Activated gamma-delta T cell treated with anti-CD3 and anti-CD28 coated beads, Interleukin-2, amount 50 U/mL, for 16 hours (primary cell): ENCODE measurements around the gene KCNQ5.

Source experiments
- DNase-seq: peaks from one replicate; pipeline ENCODE4 v3.0.0-alpha.2; 2020; ENCODE audit warnings: low read depth

The KCNQ5 gene

DNA sequence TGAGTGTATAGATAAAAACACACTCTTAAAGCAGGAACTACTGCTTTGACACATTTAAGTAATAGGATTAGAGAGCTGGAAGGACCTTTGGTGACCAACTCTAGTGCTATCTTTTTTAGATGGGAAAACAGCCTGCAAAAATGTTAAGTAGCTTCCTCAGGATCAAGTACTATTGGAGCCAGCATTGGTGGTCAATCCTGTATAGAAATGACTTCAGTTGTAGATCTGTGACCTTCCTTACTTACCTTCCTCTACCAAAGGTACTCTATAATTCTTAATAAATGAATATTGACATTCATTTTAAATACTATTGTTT, 18.7 kb downstream of the KCNQ5 start:
- no peak for DNase-seq

DNA sequence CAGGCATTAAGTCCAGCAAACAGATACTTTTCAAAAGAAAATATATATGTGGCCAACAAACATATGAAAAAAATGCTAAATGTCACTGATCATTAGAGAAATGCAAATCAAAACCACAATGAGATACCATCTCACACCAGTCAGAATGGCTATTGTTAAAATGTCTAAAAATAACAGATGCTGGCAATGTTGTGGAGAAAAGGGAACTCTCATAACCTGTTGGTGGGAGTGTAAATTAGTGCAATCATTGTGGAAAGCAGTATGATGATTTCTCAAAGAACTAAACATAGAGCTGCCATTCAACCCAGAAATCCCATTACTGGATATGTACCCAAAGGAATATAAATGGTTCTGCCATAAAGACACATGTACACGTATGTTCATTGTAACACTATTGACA, 20.6 kb downstream of the KCNQ5 start:
- no peak for DNase-seq

GRCh38 chr6:72643214-72643613, 21.4 kb downstream of the KCNQ5 start:
- DNase-seq: no peak

DNA sequence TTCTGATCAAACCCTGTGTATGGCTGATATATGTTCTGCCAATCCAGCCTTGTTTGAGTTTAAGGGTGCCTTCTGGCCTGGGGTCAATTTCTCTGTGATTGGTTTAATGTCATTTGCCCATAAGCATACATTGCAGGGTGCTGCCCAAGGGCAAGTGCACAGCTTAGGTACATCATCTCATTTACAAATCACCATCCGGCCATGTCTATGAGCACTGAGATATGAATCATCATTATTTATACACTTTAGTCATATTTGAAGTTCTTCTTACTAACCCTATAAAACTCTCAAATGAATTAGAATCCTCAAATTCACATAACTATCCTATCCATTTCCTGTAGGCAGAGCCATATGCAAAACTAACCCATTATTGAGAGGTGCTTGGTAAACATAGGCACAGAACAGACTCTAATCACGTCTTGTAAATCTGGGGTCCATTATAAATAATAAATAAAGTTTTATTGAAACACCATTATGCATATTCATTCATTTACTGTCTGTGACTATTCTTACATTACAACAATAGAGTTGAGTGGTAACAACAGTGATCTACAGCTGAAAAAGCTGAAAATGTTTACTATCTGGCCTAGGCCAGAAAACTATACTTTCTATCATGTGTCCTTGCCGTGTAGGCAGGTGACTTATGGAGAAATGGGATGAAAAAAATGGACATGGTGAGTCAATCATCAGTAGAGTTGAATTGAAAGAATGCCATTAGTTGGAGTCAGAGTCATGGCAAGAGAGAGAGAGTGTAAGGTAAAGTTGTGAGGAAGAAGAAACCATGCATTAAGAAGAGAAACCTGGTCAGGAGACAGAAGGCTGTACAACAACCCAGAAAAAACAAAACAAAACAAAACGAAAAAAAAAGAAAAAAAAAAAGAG, 25.0 kb downstream of the KCNQ5 start:
- no peak for DNase-seq

DNA sequence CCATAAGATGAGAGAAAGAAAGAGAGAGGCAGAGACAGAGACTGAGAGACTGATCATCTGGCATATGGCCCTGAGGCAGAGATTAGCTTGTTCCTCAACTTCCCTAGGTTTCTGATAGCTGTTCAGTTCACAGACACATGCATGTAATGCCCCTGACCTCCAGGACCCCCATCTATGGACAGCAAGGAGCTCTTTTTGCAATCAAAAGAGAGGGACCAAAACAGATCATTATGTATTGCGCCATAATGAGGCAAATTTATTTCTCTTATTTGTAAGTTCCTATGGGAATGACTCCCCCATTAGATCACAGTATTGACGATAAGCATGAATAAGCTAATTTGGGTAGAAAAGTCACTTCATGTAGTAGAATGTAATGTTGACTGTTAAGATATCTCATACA, 25.6 kb downstream of the KCNQ5 start:
- no peak for DNase-seq

- DNase-seq: no peak
Observed at GRCh38 chr6:72649032-72649984, 27.4 kb downstream of the KCNQ5 start.

GRCh38 chr6:72650081-72650745, 28.3 kb downstream of the KCNQ5 start:
- no peak for DNase-seq

DNA sequence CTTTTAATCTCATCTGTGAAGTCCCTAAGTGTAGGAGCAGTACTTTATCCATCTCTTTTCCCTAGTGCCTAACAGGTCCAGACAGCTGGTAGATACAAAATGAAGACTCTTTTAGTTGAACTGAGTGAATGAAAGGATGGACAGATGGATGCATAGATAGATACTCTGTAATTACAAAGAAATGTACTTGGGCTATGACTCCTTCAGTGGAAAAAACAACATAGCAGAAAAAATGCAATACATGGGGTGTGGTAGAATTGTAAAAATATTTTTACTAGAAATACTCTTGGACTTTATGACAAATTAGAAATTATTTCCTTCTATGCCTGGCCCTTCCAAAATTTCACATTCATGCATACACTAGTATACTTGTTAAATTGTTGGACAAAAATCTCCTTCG, 29.3 kb downstream of the KCNQ5 start:
- DNase-seq: no peak

GRCh38 chr6:72651967-72652956, 30.4 kb downstream of the KCNQ5 start:
- no peak for DNase-seq

DNA sequence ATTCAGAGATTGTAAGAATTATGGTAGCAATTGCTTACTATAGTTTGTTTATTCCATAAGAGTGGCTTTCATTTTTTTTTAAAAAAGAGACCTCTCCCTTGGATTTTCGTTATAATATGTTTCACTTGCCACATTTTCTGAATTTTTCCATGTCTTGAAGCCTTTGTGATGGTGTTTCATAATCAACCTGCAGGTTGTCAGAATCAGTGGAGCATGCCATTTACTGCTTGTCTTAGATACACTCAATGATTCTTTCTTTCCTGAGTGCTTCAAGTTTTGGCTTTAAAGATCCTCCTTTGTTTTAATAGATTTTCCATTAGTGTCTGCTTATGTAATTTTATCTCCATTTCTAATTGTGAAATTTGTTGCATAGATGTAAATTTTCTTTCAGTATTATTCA, 31.2 kb downstream of the KCNQ5 start:
- no peak for DNase-seq

- no peak for DNase-seq
Observed at GRCh38 chr6:72654071-72654621, 32.3 kb downstream of the KCNQ5 start.

GRCh38 chr6:72657407-72658197, 35.7 kb downstream of the KCNQ5 start:
- no peak for DNase-seq

DNA sequence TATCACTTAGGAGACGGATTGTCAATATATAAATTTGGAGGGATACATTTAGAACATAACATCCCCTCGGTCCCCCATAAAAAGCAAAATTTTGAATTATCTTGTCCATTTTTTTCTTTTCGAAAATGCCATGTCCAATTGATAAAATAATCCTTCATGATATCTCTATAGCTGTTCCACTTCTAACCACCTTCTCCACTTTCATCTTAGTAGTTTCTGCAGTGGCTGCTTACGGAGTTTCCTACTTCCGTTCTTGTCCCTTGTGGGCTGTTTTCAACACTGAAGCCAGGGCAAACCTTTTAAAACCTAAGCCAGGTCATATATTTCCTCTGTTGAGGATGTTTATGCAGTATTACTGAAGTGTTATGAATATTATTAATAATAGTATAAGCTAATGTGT, 37.9 kb downstream of the KCNQ5 start:
- DNase-seq: no peak

DNA sequence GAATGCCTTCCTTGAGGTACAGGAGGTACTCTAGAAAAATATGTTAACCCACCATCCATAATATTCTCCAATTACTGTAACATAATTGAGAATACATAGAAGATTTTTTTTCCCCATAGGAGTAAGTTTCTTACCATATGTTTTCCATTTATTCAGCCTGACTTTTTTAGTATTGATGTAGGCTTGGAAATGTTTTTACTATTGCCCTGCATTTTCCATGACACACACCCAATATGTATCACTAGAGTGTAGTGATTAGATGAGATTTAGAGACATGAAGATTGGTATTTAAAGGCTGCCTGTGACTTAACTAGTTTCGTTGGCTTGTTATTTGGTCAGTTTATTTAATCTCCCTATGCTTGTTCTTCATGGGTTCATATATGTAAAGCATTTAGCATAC, 39.5 kb downstream of the KCNQ5 start:
- DNase-seq: no peak

DNA sequence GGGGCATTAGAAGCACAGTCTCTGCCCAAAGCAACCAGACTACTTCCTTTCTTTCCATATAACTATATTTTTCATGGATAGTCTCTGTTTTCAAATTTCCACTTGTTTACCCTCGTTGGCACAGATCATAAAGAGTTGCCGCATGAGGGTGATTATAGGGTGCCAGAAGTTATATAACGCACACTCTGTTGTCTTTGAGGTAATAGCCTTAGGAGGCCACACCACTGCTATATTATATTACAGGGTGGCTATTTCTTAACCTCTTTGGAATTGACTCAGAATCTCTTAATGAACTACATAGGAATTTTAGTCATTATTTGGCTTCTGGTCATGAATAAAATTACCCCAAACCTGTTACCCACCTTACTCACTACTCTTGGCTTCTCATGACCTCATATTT, 43.7 kb downstream of the KCNQ5 start:
- no peak for DNase-seq

DNA sequence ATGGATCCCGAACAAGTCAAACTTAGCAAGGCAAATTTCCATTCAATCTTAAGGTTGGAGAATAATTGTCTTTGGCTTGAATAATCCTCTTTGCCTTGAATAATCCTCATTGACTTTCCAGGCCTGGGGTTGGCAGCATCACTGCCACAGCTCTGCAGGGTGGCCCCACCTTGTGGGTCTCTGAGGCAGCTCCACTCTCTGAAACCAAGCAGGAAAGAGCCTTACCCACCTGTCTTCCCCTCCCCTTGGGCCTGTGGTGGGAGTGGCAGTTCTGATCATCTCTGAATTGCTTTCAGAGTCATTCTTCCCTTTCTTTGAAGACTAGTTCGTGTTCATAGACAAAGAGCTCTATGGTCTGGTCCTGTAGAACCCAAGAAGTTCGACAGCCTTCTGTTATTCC, 47.5 kb downstream of the KCNQ5 start:
- DNase-seq: no peak

DNA sequence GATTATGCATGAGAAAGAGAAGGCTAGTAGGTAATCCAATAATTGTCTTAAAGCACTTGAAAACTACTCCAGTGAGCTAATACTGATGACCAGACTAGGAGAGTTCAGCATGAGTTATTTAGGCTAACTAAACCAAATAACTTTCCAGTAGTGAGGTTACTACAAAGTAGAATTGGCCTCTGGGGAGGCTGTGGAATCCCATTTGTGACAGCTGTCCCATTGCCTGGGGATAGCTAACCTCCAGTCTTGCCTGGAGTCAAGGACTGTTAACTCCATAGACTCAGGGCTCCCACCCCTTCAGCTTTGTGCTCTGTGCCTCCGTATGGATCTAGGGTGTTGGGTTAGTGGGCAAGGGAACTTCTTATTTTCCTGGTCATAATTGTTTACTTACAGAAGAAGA, 51.0 kb downstream of the KCNQ5 start:
- no peak for DNase-seq

DNA sequence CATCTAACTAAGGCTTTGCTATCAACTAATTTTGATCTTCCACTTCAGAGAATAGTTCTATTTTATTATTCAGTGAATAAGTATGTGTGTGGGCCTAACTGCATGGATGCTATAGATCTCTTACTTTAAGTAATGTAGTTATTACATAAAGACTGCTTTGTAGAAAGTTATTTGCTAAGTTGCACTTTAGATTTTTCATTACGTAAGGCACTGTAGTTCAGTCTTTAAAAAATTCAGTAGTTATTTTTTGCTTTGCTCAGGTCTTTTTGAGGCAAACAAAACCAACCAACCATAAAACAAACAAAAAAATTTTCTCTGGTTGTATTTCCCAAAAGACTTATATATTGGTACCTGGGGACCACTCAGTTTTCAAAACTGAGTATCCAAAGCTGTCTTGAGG, 53.0 kb downstream of the KCNQ5 start:
- DNase-seq: no peak

DNA sequence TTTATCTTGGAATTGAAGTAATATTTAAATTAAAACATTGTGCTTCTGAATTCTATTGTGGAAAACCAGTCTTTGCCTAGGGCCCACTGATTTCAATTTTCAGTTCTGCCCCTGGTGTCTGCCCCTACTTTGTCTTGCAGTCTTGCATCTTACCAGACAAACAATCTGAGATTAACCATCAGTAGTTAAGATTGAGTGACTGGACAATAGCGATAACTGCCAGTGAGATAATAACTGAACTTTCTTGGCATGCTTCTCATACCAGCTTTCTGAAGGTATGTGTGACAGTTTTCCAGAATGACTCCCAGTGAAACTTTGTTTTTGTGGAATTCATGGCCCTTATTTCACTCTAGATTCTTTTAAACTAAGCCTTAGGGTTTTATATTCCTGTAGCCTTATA, 53.5 kb downstream of the KCNQ5 start:
- no peak for DNase-seq

GRCh38 chr6:72676995-72677394, 55.1 kb downstream of the KCNQ5 start:
- no peak for DNase-seq
